ENCODE results near the gene ACOT2.
"Not testable (repeated sequence)": the region's sequence is repeated elsewhere in the genome, so short reads cannot be mapped to it uniquely, and the experiment has no call there.

- TF ChIP-seq CTCF, POLR2AphosphoS5, EP300, POLR2A (IDR thresholded peaks at IDR 0.05): not testable (repeated sequence)
Measured at GRCh38 chr14:73573034-73573433, 4.0 kb downstream of the ACOT2 start.

All from upper lobe of left lung (tissue), 4 donors.